Spleen (tissue), 3 donors: Measurements from ENCODE around the gene ZMYM2.

Experiments used
- POLR2A ChIP-seq, 3 donors: fragments of 450-650 bp; IDR thresholded peaks; one replicate each; pipeline ENCODE4 v1.5.1; 2017; ENCODE audit warnings: antibody characterized with exemption in 3 of 3, mild to moderate bottlenecking in 1 of 3
- POLR2AphosphoS5 ChIP-seq, 3 donors: sonication (generic); formaldehyde crosslinking; IDR thresholded peaks; one replicate each; pipeline ENCODE4 v1.5.1; 2017; ENCODE audit warnings: antibody characterized with exemption in 3 of 3

DNA sequence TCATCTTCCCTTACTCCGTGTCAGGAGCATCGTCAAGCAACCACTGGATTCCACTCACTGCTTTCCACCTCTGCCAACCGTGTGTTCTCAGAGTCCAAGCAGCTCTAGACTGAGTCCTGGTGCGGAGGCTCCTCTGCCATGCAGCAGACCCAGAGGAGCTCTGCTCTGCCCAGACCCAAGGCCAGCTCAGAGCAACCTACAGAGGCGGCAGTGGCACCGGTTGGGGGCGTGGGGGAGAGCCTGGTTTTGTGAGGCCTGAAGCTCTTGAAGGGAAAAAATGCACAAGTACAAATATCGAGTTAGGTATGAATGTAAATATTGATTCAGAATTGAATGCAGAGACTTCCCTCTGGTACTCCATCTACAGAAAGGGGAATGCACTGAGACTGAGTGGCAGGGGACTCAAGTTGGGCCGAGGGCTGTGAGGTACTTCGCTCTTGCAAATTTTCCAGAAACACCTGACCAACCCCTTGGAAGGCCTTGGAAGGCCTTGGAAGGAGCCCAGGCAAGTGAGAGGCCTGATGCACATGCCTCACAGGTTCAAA lies 155.6 kb downstream of the ZMYM2 start:
- no peak for TF ChIP-seq POLR2A (IDR thresholded peaks at IDR 0.05)
- TF ChIP-seq POLR2AphosphoS5 (IDR thresholded peaks at IDR 0.05), result no peak
